WTC11 (cell line): ENCODE data around the gene SLC35D1. TPM values are rescaled to one million over a fixed set of nuclear protein-coding genes. Genes with fewer than 3 reads are reported as not detected.

Source experiments
- ATAC-seq: fragments of 200-7000 bp; cut with Tn5 transposase; 2 replicates; pipeline ENCODE4 v1.10.0; 2021; ENCODE audit warnings: mild to moderate bottlenecking, moderate library complexity
- CTCF ChIA-PET: fragments of 300-600 bp; sonication (Branson Sonifier 250); formaldehyde crosslinking; loops from one replicate; lab custom pipeline; 2021; ENCODE audit warnings: antibody characterized with exemption; lab: Charles Lee
- POLR2A ChIA-PET: fragments of 350-600 bp; sonication (Branson Sonifier 250); formaldehyde crosslinking; loops from one replicate; lab custom pipeline; 2021; ENCODE audit warnings: antibody characterized with exemption; lab: Charles Lee
- DNase-seq: peaks from one replicate; pipeline ENCODE4 v3.0.0; 2021; ENCODE audit warnings: low spot score
- H3K27ac Mint-ChIP-seq: 2 replicates; pipeline ENCODE4 v1.8.0; 2021; ENCODE audit warnings: mixed read lengths
- H3K27me3 Mint-ChIP-seq: 2 replicates; pipeline ENCODE4 v1.8.0; 2021; ENCODE audit warnings: low read depth, mild to moderate bottlenecking, moderate library complexity, mixed read lengths
- H3K36me3 Mint-ChIP-seq: 2 replicates; pipeline ENCODE4 v1.8.0; 2021; ENCODE audit warnings: mixed read lengths
- H3K4me1 Mint-ChIP-seq: 2 replicates; pipeline ENCODE4 v1.8.0; 2022; ENCODE audit warnings: mixed read lengths
- H3K4me3 Mint-ChIP-seq: 2 replicates; pipeline ENCODE4 v1.8.0; 2021; ENCODE audit warnings: mild to moderate bottlenecking, moderate library complexity, mixed read lengths
- H3K9me3 Mint-ChIP-seq: 2 replicates; pipeline ENCODE4 v1.8.0; 2021; ENCODE audit warnings: mixed read lengths
- ATF2 ChIP-seq: sonication (generic); formaldehyde crosslinking; IDR thresholded peaks from 2 replicates; pipeline ENCODE4 v1.8.1; 2022; ENCODE audit warnings: low read depth, missing genetic modification reagents, borderline replicate concordance
- CREB1 ChIP-seq: sonication (generic); formaldehyde crosslinking; IDR thresholded peaks from 2 replicates; pipeline ENCODE4 v1.8.0; 2023; ENCODE audit warnings: mild to moderate bottlenecking, missing genetic modification reagents
- CREM ChIP-seq: sonication (generic); formaldehyde crosslinking; IDR thresholded peaks from 2 replicates; pipeline ENCODE4 v1.8.1; 2022; ENCODE audit warnings: mild to moderate bottlenecking, missing genetic modification reagents, moderate library complexity
- E2F1 ChIP-seq: sonication (generic); formaldehyde crosslinking; IDR thresholded peaks from 2 replicates; pipeline ENCODE4 v1.8.0; 2022; ENCODE audit warnings: mild to moderate bottlenecking, missing genetic modification reagents
- E2F5 ChIP-seq: sonication (generic); formaldehyde crosslinking; IDR thresholded peaks from 2 replicates; pipeline ENCODE4 v1.8.1; 2022; ENCODE audit warnings: mild to moderate bottlenecking, moderate library complexity, missing genetic modification reagents
- ERG ChIP-seq: fragments of 250-450 bp; sonication (Bioruptor Pico); IDR thresholded peaks from 2 replicates; pipeline ENCODE4 v1.8.0; 2021; ENCODE audit warnings: mild to moderate bottlenecking
- FOXP1 ChIP-seq: sonication (generic); formaldehyde crosslinking; IDR thresholded peaks from 2 replicates; pipeline ENCODE4 v1.8.0; 2022; ENCODE audit warnings: missing genetic modification reagents, mild to moderate bottlenecking, moderate library complexity, borderline replicate concordance
- JAZF1 ChIP-seq: fragments of 250-450 bp; sonication (Bioruptor Pico); IDR thresholded peaks from 2 replicates; pipeline ENCODE4 v1.9.0; 2021; ENCODE audit warnings: moderate library complexity, mild to moderate bottlenecking, inconsistent platforms
- NR2C2 ChIP-seq: sonication (generic); formaldehyde crosslinking; IDR thresholded peaks from 2 replicates; pipeline ENCODE4 v1.8.0; 2022; ENCODE audit warnings: mild to moderate bottlenecking, missing genetic modification reagents
- SP1 ChIP-seq: sonication (generic); formaldehyde crosslinking; conservative IDR thresholded peaks from 2 replicates; pipeline ENCODE4 v1.8.1; 2022; ENCODE audit warnings: missing genetic modification reagents
- TEAD4 ChIP-seq: sonication (generic); formaldehyde crosslinking; IDR thresholded peaks from 2 replicates; pipeline ENCODE4 v1.8.0; 2022; ENCODE audit warnings: mild to moderate bottlenecking, missing genetic modification reagents
- USF2 ChIP-seq: sonication (generic); formaldehyde crosslinking; IDR thresholded peaks from 2 replicates; pipeline ENCODE4 v1.8.1; 2023; ENCODE audit warnings: mild to moderate bottlenecking, missing genetic modification reagents, moderate library complexity
- ZBTB43 ChIP-seq: sonication (generic); formaldehyde crosslinking; IDR thresholded peaks from 2 replicates; pipeline ENCODE4 v1.8.1; 2023; ENCODE audit warnings: mild to moderate bottlenecking, missing genetic modification reagents
- ZNF232 ChIP-seq: sonication (generic); formaldehyde crosslinking; IDR thresholded peaks from 2 replicates; pipeline ENCODE4 v1.8.0; 2022; ENCODE audit warnings: mild to moderate bottlenecking, missing genetic modification reagents
- total RNA-seq: library from RNA; stranded (reverse); gene quantifications from 3 replicates; pipeline ENCODE4 v1.2.3, GENCODE V29; 2021
- TF ChIP-seq, protein P1 (sequence below): sonication (generic); formaldehyde crosslinking; IDR thresholded peaks from 2 replicates; pipeline ENCODE4 v1.8.1; 2022; ENCODE audit warnings: mild to moderate bottlenecking, missing genetic modification reagents, moderate library complexity, borderline replicate concordance
- TF ChIP-seq, protein P2 (sequence below): sonication (generic); formaldehyde crosslinking; IDR thresholded peaks from 2 replicates; pipeline ENCODE4 v1.8.0; 2023; ENCODE audit warnings: missing genetic modification reagents, mild to moderate bottlenecking, borderline replicate concordance
- TF ChIP-seq, protein P3 (sequence below): sonication (generic); formaldehyde crosslinking; IDR thresholded peaks from 2 replicates; pipeline ENCODE4 v1.8.0; 2023; ENCODE audit warnings: mild to moderate bottlenecking, missing genetic modification reagents

The SLC35D1 gene
- total RNA-seq, 1 experiment from 2014 or later = 2.4 TPM

- H3K4me1 Mint-ChIP-seq = peaks cover 10% of the 10 kb centered on the region
Observed at GRCh38 chr1:67013573-67013972, 40.4 kb downstream of the SLC35D1 start.

More at GRCh38 chr1:67013573-67013972, 40.4 kb downstream of the SLC35D1 start:
- TF ChIP-seq ERG (CRISPR knock-in tag) (no peak), USF2 (no peak), E2F1 (no peak), ZNF232 (CRISPR knock-in tag) (no peak), ATF2 (CRISPR knock-in tag) (no peak), NR2C2 (CRISPR knock-in tag) (no peak), FOXP1 (CRISPR knock-in tag) (no peak), E2F5 (no peak), SP1 (CRISPR knock-in tag) (no peak), CREB1 (CRISPR knock-in tag) (no peak), JAZF1 (CRISPR knock-in tag) (no peak), ZBTB43 (no peak), TEAD4 (no peak), CREM (no peak)
- TF ChIP-seq, protein P1, sequence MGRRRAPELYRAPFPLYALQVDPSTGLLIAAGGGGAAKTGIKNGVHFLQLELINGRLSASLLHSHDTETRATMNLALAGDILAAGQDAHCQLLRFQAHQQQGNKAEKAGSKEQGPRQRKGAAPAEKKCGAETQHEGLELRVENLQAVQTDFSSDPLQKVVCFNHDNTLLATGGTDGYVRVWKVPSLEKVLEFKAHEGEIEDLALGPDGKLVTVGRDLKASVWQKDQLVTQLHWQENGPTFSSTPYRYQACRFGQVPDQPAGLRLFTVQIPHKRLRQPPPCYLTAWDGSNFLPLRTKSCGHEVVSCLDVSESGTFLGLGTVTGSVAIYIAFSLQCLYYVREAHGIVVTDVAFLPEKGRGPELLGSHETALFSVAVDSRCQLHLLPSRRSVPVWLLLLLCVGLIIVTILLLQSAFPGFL (CRISPR knock-in tag) = no peak
- TF ChIP-seq, protein P2, sequence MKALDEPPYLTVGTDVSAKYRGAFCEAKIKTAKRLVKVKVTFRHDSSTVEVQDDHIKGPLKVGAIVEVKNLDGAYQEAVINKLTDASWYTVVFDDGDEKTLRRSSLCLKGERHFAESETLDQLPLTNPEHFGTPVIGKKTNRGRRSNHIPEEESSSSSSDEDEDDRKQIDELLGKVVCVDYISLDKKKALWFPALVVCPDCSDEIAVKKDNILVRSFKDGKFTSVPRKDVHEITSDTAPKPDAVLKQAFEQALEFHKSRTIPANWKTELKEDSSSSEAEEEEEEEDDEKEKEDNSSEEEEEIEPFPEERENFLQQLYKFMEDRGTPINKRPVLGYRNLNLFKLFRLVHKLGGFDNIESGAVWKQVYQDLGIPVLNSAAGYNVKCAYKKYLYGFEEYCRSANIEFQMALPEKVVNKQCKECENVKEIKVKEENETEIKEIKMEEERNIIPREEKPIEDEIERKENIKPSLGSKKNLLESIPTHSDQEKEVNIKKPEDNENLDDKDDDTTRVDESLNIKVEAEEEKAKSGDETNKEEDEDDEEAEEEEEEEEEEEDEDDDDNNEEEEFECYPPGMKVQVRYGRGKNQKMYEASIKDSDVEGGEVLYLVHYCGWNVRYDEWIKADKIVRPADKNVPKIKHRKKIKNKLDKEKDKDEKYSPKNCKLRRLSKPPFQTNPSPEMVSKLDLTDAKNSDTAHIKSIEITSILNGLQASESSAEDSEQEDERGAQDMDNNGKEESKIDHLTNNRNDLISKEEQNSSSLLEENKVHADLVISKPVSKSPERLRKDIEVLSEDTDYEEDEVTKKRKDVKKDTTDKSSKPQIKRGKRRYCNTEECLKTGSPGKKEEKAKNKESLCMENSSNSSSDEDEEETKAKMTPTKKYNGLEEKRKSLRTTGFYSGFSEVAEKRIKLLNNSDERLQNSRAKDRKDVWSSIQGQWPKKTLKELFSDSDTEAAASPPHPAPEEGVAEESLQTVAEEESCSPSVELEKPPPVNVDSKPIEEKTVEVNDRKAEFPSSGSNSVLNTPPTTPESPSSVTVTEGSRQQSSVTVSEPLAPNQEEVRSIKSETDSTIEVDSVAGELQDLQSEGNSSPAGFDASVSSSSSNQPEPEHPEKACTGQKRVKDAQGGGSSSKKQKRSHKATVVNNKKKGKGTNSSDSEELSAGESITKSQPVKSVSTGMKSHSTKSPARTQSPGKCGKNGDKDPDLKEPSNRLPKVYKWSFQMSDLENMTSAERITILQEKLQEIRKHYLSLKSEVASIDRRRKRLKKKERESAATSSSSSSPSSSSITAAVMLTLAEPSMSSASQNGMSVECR (CRISPR knock-in tag) = no peak
- TF ChIP-seq, protein P3, sequence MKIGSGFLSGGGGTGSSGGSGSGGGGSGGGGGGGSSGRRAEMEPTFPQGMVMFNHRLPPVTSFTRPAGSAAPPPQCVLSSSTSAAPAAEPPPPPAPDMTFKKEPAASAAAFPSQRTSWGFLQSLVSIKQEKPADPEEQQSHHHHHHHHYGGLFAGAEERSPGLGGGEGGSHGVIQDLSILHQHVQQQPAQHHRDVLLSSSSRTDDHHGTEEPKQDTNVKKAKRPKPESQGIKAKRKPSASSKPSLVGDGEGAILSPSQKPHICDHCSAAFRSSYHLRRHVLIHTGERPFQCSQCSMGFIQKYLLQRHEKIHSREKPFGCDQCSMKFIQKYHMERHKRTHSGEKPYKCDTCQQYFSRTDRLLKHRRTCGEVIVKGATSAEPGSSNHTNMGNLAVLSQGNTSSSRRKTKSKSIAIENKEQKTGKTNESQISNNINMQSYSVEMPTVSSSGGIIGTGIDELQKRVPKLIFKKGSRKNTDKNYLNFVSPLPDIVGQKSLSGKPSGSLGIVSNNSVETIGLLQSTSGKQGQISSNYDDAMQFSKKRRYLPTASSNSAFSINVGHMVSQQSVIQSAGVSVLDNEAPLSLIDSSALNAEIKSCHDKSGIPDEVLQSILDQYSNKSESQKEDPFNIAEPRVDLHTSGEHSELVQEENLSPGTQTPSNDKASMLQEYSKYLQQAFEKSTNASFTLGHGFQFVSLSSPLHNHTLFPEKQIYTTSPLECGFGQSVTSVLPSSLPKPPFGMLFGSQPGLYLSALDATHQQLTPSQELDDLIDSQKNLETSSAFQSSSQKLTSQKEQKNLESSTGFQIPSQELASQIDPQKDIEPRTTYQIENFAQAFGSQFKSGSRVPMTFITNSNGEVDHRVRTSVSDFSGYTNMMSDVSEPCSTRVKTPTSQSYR (CRISPR knock-in tag) = no peak
- Mint-ChIP-seq H3K4me3 (no peak overlapping the region), H3K9me3 (no peaks in the 10 kb centered on the region), H3K36me3 (no peaks in the 10 kb centered on the region), H3K27me3 (no peaks in the 10 kb centered on the region; the same call in 1 of the 2 replicates), H3K27ac (no peak overlapping the region)
- ATAC-seq (no peak), DNase-seq (no peak)
- ChIA-PET CTCF (no interaction called here), POLR2A (no interaction called here)
